HG03575 (cell line): ENCODE results near the gene PICK1.

ENCODE experiments used
- ATAC-seq: cut with Tn5 transposase; IDR thresholded peaks from one replicate; pipeline ENCODE4 v1.9.1; 2021; ENCODE audit not compliant: unreplicated experiment, insufficient number of reproducible peaks, low FRiP score; ENCODE audit errors: extremely low read depth

The PICK1 gene

GRCh38 chr22:38043151-38044039, 13.8 kb upstream of the PICK1 start:
- ATAC-seq = no peak

DNA sequence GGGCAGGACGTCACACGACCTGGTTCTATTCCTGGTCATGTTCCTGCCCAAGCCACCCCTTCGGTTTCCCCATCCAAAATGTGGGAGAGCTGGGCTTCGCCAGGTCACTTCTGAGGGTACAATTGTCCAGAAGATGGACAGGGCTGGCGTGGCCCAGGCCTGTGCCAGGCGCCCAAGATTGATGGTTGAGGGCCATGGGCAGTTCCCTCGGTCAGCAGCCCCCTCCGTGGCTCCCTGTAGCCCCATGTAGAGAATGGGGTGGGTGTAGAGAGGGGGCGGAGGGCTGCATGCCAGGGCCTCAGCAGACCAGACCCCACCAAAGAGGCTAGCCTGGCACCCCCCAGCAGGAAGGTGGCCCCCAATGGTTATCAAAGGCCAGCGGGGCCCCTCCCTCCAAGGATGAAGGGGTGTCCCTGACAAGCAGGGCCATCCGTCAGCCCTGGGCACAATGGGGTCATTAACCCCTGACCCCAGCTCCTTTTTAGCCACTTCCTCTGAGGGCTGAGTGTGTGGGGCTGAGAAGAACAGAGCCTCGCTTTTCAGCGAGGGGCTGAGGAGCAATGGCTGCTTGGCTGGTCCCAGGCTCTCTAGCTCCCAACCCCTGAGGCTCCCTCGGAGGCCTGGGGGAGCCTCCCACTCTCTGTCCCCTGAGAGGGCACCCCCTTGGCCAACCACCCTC, 11.0 kb upstream of the PICK1 start:
- no peak for ATAC-seq

- no peak for ATAC-seq
Measured at GRCh38 chr22:38049812-38050619, 7.2 kb upstream of the PICK1 start.

GRCh38 chr22:38050720-38051119, 6.5 kb upstream of the PICK1 start:
- ATAC-seq = no peak

DNA sequence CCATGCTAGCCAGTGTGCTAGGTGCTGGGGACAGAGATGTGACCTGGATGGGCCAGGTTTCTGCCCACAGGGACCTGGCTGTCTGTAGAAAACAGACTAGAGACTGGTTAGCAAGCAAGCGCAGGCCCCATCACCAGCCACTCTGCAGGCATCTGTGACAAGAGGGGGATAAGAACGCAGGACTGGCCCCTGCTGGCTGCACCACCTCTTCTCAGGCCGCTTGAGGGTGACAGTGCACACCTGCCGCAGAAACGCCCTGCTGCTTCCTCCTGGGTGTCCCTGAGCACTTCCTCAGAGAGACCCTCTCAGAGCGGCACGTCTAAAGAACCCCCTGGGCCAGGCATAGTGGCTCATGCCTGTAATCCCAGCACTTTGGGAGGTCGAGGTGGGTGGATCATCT, 5.9 kb upstream of the PICK1 start:
- no peak for ATAC-seq

GRCh38 chr22:38051900-38052862, 5.0 kb upstream of the PICK1 start:
- ATAC-seq = no peak

- ATAC-seq = no peak
Measured at GRCh38 chr22:38062791-38063190, 5.6 kb downstream of the PICK1 start.

GRCh38 chr22:38065539-38065938, 8.3 kb downstream of the PICK1 start:
- ATAC-seq = no peak

GRCh38 chr22:38066381-38067027, 9.3 kb downstream of the PICK1 start:
- no peak for ATAC-seq

GRCh38 chr22:38067028-38067415, 9.8 kb downstream of the PICK1 start:
- ATAC-seq = no peak

GRCh38 chr22:38067761-38068360, 10.7 kb downstream of the PICK1 start:
- no peak for ATAC-seq

- ATAC-seq = no peak
Measured at GRCh38 chr22:38068641-38069371, 11.6 kb downstream of the PICK1 start.

- no peak for ATAC-seq
Measured at GRCh38 chr22:38069372-38070249, 12.4 kb downstream of the PICK1 start.

- no peak for ATAC-seq
Measured at GRCh38 chr22:38070250-38070921, 13.2 kb downstream of the PICK1 start.

DNA sequence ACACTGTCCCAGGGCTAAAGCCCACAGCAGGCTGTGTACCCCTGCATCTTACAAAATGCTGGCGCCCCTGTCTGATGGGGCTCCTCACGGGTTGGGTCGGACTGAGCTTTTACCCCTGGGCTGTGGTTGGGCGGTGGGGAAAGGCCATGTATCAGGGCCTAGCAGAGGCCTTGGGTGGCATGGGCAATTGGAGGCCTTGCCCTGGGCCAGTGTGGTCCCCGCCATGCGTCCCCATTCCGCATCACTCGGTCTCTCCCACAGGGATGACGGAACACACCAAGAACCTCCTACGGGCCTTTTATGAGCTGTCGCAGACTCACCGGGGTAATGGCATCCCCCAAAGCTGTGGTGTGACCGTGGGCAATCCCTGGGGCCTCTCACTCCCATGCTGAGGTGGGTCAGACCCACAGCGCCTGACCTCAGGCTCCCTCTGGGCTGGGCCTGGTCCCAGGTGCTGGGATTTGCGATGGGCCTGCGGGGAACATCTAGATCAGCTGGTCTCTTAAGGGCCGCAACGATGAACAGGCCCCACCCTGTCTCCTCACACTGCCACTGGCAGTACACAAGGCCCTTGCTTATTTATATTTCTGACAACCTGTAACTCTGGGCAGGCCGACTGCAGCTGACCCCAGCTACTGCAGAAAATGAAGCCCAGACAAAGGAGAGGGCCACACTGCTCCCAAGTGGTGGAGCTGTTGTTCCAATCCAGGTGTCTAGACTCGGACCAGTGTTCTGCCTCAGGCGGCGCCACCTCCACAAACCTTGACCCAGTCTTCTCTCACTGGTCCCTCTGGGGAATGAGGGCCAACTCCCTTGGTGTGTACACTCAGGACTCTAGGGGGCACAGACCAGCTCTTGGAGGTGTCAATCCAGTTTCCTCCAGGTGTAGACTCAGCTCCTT, 14.5 kb downstream of the PICK1 start:
- ATAC-seq = no peak
